Measurements from ENCODE around the gene PEX3.

PEX3 gene

GRCh38 chr6:143485967-143486366 lies 35.4 kb downstream of the PEX3 start:
- no peak overlapping the region for H3K18ac ChIP-seq (ENCODE audit: low read length)
- no peak overlapping the region for H3K9ac ChIP-seq (ENCODE audit: low read depth, low read length, poor library complexity)
- no peak overlapping the region for H2BK15ac ChIP-seq (ENCODE audit: low read length)
- WGBS, 2 donors (ENCODE audit: extremely low coverage in 2 of 2, insufficient read length in 2 of 2, insufficient replicate concordance in 1 of 2), result no CpG with 5 or more reads among the region's 2 CpGs
- no peak overlapping the region for H2AK5ac ChIP-seq (ENCODE audit: low read depth, low read length)
- H3K9me3 ChIP-seq (replicated peaks in 1 of 2; ENCODE audit: control insufficient read depth in 2 of 2, insufficient read depth in 1 of 2, low read depth in 1 of 2, low read length in 2 of 2), result no peaks in the 10 kb centered on the region
- H3K27ac ChIP-seq (replicated peaks; ENCODE audit: low read length), result no peak overlapping the region
- H3K14ac ChIP-seq (ENCODE audit: low read length), result no peak overlapping the region
- H2BK5ac ChIP-seq (ENCODE audit: low read length), result no peak overlapping the region
- H2BK12ac ChIP-seq (ENCODE audit: low read length), result no peak overlapping the region
- no peaks in the 10 kb centered on the region for H3K36me3 ChIP-seq (replicated peaks in 1 of 2; ENCODE audit: control insufficient read depth in 2 of 2, insufficient read depth in 2 of 2, low read length in 2 of 2)
- no peak overlapping the region for H3K4ac ChIP-seq (ENCODE audit: low read length)
- no peak overlapping the region for H3K4me3 ChIP-seq (ENCODE audit: low read length in 2 of 2)
- no peak overlapping the region for H2BK120ac ChIP-seq (ENCODE audit: low read depth, low read length)
- no peak overlapping the region for H3K23ac ChIP-seq (ENCODE audit: low read depth, low read length, poor library complexity)
- DNase-seq (ENCODE audit: low spot score), result no peak
- no peaks in the 10 kb centered on the region for H3K27me3 ChIP-seq (ENCODE audit: control insufficient read depth in 3 of 3, insufficient read depth in 3 of 3, low read depth in 1 of 3, low read length in 3 of 3)
- H4K91ac ChIP-seq (ENCODE audit: low read depth, low read length, poor library complexity), result no peak overlapping the region
- H3K4me2 ChIP-seq (ENCODE audit: insufficient read depth, low read length, poor library complexity, severe bottlenecking), result no peak overlapping the region
- no peak overlapping the region for H2AFZ ChIP-seq (ENCODE audit: low read length)
- no peak overlapping the region for H4K8ac ChIP-seq (ENCODE audit: low read depth, low read length)
- no peaks in the 10 kb centered on the region for H3K79me1 ChIP-seq (ENCODE audit: low read depth, low read length)
- H3K4me1 ChIP-seq (ENCODE audit: control insufficient read depth in 2 of 2, insufficient read depth in 1 of 2, low read depth in 1 of 2, low read length in 2 of 2), result no peaks in the 10 kb centered on the region

- Histone ChIP-seq H3K18ac (ENCODE audit: low read length) (no peak overlapping the region), H3K4ac (ENCODE audit: low read length) (no peak overlapping the region), H2BK5ac (ENCODE audit: low read length) (no peak overlapping the region), H2BK15ac (ENCODE audit: low read length) (no peak overlapping the region), H3K36me3 (replicated peaks in 1 of 2; ENCODE audit: control insufficient read depth in 2 of 2, insufficient read depth in 2 of 2, low read length in 2 of 2) (no peaks in the 10 kb centered on the region), H4K91ac (ENCODE audit: low read depth, low read length, poor library complexity) (no peak overlapping the region), H2BK120ac (ENCODE audit: low read depth, low read length) (no peak overlapping the region), H3K9ac (ENCODE audit: low read depth, low read length, poor library complexity) (no peak overlapping the region), H3K4me3 (ENCODE audit: low read length in 2 of 2) (no peak overlapping the region), H2BK12ac (ENCODE audit: low read length) (no peak overlapping the region), H3K4me1 (ENCODE audit: control insufficient read depth in 2 of 2, insufficient read depth in 1 of 2, low read depth in 1 of 2, low read length in 2 of 2) (no peaks in the 10 kb centered on the region), H3K23ac (ENCODE audit: low read depth, low read length, poor library complexity) (no peak overlapping the region), H3K4me2 (ENCODE audit: insufficient read depth, low read length, poor library complexity, severe bottlenecking) (no peak overlapping the region), H2AFZ (ENCODE audit: low read length) (no peak overlapping the region), H3K9me3 (replicated peaks in 1 of 2; ENCODE audit: control insufficient read depth in 2 of 2, insufficient read depth in 1 of 2, low read depth in 1 of 2, low read length in 2 of 2) (no peaks in the 10 kb centered on the region), H4K8ac (ENCODE audit: low read depth, low read length) (no peak overlapping the region), H3K79me1 (ENCODE audit: low read depth, low read length) (no peaks in the 10 kb centered on the region), H2AK5ac (ENCODE audit: low read depth, low read length) (no peak overlapping the region), H3K14ac (ENCODE audit: low read length) (no peak overlapping the region), H3K27ac (replicated peaks; ENCODE audit: low read length) (no peak overlapping the region), H3K27me3 (ENCODE audit: control insufficient read depth in 3 of 3, insufficient read depth in 3 of 3, low read depth in 1 of 3, low read length in 3 of 3) (no peaks in the 10 kb centered on the region)
- DNase-seq (ENCODE audit: low spot score), result no peak
- WGBS, 2 donors (ENCODE audit: extremely low coverage in 2 of 2, insufficient read length in 2 of 2, insufficient replicate concordance in 1 of 2), result no CpG with 5 or more reads among the region's 3 CpGs
Measured at GRCh38 chr6:143486752-143487151, 36.1 kb downstream of the PEX3 start.

GRCh38 chr6:143490244-143490643 lies 39.6 kb downstream of the PEX3 start:
- no peak overlapping the region for H3K4ac ChIP-seq (ENCODE audit: low read length)
- no peak overlapping the region for H4K91ac ChIP-seq (ENCODE audit: low read depth, low read length, poor library complexity)
- H3K27ac ChIP-seq (replicated peaks; ENCODE audit: low read length), result no peak overlapping the region
- H3K23ac ChIP-seq (ENCODE audit: low read depth, low read length, poor library complexity), result no peak overlapping the region
- H3K79me1 ChIP-seq (ENCODE audit: low read depth, low read length), result no peaks in the 10 kb centered on the region
- no peak overlapping the region for H4K8ac ChIP-seq (ENCODE audit: low read depth, low read length)
- no peak overlapping the region for H3K14ac ChIP-seq (ENCODE audit: low read length)
- no peak overlapping the region for H3K9ac ChIP-seq (ENCODE audit: low read depth, low read length, poor library complexity)
- no peak overlapping the region for H3K18ac ChIP-seq (ENCODE audit: low read length)
- peaks cover 1 to 19% of the 10 kb centered on the region in 2 donors for H3K36me3 ChIP-seq (replicated peaks in 1 of 2; ENCODE audit: control insufficient read depth in 2 of 2, insufficient read depth in 2 of 2, low read length in 2 of 2)
- H3K9me3 ChIP-seq (replicated peaks in 1 of 2; ENCODE audit: control insufficient read depth in 2 of 2, insufficient read depth in 1 of 2, low read depth in 1 of 2, low read length in 2 of 2), result no peaks in the 10 kb centered on the region
- H2BK120ac ChIP-seq (ENCODE audit: low read depth, low read length), result no peak overlapping the region
- H2BK5ac ChIP-seq (ENCODE audit: low read length), result no peak overlapping the region
- no CpG with 5 or more reads among the region's 1 CpG for WGBS, 2 donors (ENCODE audit: extremely low coverage in 2 of 2, insufficient read length in 2 of 2, insufficient replicate concordance in 1 of 2)
- no peak overlapping the region for H2BK12ac ChIP-seq (ENCODE audit: low read length)
- no peak overlapping the region for H2AK5ac ChIP-seq (ENCODE audit: low read depth, low read length)
- no peak overlapping the region for H2BK15ac ChIP-seq (ENCODE audit: low read length)
- H3K4me3 ChIP-seq (ENCODE audit: low read length in 2 of 2), result no peak overlapping the region
- DNase-seq (ENCODE audit: low spot score), result no peak
- no peaks in the 10 kb centered on the region for H3K27me3 ChIP-seq (ENCODE audit: control insufficient read depth in 3 of 3, insufficient read depth in 3 of 3, low read depth in 1 of 3, low read length in 3 of 3)
- no peaks in the 10 kb centered on the region for H3K4me1 ChIP-seq (ENCODE audit: control insufficient read depth in 2 of 2, insufficient read depth in 1 of 2, low read depth in 1 of 2, low read length in 2 of 2)
- no peak overlapping the region for H2AFZ ChIP-seq (ENCODE audit: low read length)
- no peak overlapping the region for H3K4me2 ChIP-seq (ENCODE audit: insufficient read depth, low read length, poor library complexity, severe bottlenecking)

- Histone ChIP-seq H3K36me3 (replicated peaks in 1 of 2; ENCODE audit: control insufficient read depth in 2 of 2, insufficient read depth in 2 of 2, low read length in 2 of 2) (peaks cover 3 to 25% of the 10 kb centered on the region in 2 donors), H4K91ac (ENCODE audit: low read depth, low read length, poor library complexity) (no peak overlapping the region), H2BK15ac (ENCODE audit: low read length) (no peak overlapping the region), H2BK5ac (ENCODE audit: low read length) (no peak overlapping the region), H3K4ac (ENCODE audit: low read length) (no peak overlapping the region), H3K18ac (ENCODE audit: low read length) (no peak overlapping the region), H3K4me2 (ENCODE audit: insufficient read depth, low read length, poor library complexity, severe bottlenecking) (no peak overlapping the region), H2BK120ac (ENCODE audit: low read depth, low read length) (no peak overlapping the region), H3K79me1 (ENCODE audit: low read depth, low read length) (no peaks in the 10 kb centered on the region), H2BK12ac (ENCODE audit: low read length) (no peak overlapping the region), H3K23ac (ENCODE audit: low read depth, low read length, poor library complexity) (no peak overlapping the region), H3K4me3 (ENCODE audit: low read length in 2 of 2) (no peak overlapping the region), H3K4me1 (ENCODE audit: control insufficient read depth in 2 of 2, insufficient read depth in 1 of 2, low read depth in 1 of 2, low read length in 2 of 2) (no peaks in the 10 kb centered on the region), H4K8ac (ENCODE audit: low read depth, low read length) (no peak overlapping the region), H2AK5ac (ENCODE audit: low read depth, low read length) (no peak overlapping the region), H3K9ac (ENCODE audit: low read depth, low read length, poor library complexity) (no peak overlapping the region), H3K27ac (replicated peaks; ENCODE audit: low read length) (no peak overlapping the region), H2AFZ (ENCODE audit: low read length) (no peak overlapping the region), H3K9me3 (replicated peaks in 1 of 2; ENCODE audit: control insufficient read depth in 2 of 2, insufficient read depth in 1 of 2, low read depth in 1 of 2, low read length in 2 of 2) (no peaks in the 10 kb centered on the region), H3K27me3 (ENCODE audit: control insufficient read depth in 3 of 3, insufficient read depth in 3 of 3, low read depth in 1 of 3, low read length in 3 of 3) (no peaks in the 10 kb centered on the region), H3K14ac (ENCODE audit: low read length) (no peak overlapping the region)
- WGBS, 2 donors (ENCODE audit: extremely low coverage in 2 of 2, insufficient read length in 2 of 2, insufficient replicate concordance in 1 of 2), result no CpG with 5 or more reads among the region's 8 CpGs
- no peak for DNase-seq (ENCODE audit: low spot score)
Measured at GRCh38 chr6:143490775-143491174, 40.2 kb downstream of the PEX3 start.

All from neuronal stem cell (in vitro differentiated cells).